Fibroblast of the aortic adventitia (primary cell): ENCODE measurements around the gene PTCH1. TPM values are rescaled to one million over a fixed set of nuclear protein-coding genes. Genes with fewer than 3 reads are reported as not detected.

Source experiments
- DNase-seq: peaks from one replicate; pipeline ENCODE4 v3.0.0-alpha.2; 2010; ENCODE audit warnings: low read depth
- H3K4me3 ChIP-seq: 2 replicates; pipeline ENCODE4 v1.5.1; 2011; ENCODE audit warnings: low read depth, mild to moderate bottlenecking, control low read depth, low read length, moderate library complexity
- CTCF ChIP-seq: IDR thresholded peaks from 2 replicates; pipeline ENCODE4 v1.5.1; 2011; ENCODE audit warnings: mild to moderate bottlenecking, low read length, control low read depth, inconsistent platforms; ENCODE audit not compliant: insufficient read depth
- total RNA-seq: library from RNA; depleted of rRNA; stranded (reverse); fragments of >200 nt; gene quantifications from 2 replicates; pipeline ENCODE4 v1.2.3, GENCODE V29; 2012; ENCODE audit warnings: low replicate concordance

PTCH1 gene
- total RNA-seq, 1 donor: 9.4 TPM

DNA sequence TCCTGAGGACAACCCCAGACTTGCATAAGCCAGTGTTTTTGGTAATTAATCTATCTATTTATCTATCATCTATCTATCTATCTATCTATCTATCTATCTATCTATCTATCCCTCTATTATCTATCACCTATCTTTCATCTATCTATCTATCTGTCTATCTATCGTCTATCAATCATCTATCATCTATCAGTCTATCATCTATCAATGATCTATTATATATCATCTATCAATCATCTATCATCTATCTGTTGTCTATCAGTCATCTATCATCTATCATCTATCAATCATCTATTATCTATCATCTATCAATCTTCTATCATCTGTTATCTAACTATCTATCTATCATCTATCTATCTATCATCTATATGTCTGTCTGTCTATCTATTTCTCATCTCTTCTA, 85.5 kb downstream of the PTCH1 start:
- TF ChIP-seq CTCF: no peak
- no peak for DNase-seq
- H3K4me3 ChIP-seq: no peak overlapping the region

GRCh38 chr9:95429948-95430620, 86.7 kb downstream of the PTCH1 start:
- DNase-seq: no peak
- H3K4me3 ChIP-seq: no peak overlapping the region
- TF ChIP-seq CTCF: no peak

- H3K4me3 ChIP-seq: no peak overlapping the region
- TF ChIP-seq CTCF: no peak
- no peak for DNase-seq
Observed at GRCh38 chr9:95429096-95429495, 87.7 kb downstream of the PTCH1 start.

DNA sequence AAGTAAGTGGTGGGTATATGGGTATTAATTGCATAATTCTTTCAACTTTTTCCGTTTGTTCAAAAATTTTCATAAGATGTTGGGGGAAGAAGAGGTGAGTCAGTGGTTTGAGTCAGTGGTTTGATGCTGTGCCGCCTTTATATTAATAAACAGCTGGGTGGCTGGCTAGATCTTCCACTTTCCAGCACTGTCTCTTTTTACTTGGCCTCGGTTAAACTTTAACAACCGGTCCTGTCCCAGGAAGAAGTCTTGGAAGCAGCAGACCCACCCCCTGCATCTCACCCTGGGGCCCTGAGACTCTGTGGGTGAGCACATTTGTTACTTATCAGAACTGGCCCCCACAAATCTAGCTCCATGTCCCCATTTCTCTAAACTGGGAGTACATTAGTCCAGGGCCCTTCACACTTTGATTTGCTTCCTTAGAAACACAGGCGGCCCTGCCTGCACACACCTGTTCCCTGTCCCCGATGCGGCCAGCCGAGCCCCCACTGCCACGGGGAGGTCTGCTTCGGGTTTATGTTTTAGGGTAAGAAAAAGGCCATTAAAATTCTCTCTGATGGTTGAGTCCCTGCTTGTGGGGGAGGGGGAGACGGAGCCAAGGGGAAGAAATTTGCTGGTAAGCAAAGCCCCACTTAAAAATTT, 90.7 kb downstream of the PTCH1 start:
- no peak for DNase-seq
- no peak overlapping the region for H3K4me3 ChIP-seq
- no peak for TF ChIP-seq CTCF

DNA sequence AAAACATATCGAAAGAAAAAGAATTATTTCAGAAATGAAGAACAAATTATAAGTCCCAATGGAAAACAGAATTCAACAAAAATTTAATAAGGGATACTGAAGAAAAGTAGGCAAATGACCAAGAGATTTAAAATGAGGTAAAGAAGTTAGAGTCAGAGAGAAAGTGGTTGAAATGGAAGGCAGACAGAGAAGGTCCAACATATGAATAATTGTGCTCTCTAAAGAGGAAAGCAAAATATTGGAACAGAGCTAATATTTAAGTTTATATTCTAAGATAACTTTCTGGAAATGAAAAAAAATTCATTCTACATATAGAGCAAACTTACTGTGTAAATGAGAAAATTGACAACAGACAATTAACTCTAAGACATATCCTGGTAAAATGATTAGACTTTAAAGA, 94.1 kb downstream of the PTCH1 start:
- H3K4me3 ChIP-seq: no peak overlapping the region
- no peak for TF ChIP-seq CTCF

GRCh38 chr9:95420518-95420917, 96.3 kb downstream of the PTCH1 start:
- no peak for DNase-seq
- TF ChIP-seq CTCF: no peak
- no peak overlapping the region for H3K4me3 ChIP-seq

More for the DNA sequence above, 94.1 kb downstream of the PTCH1 start:
- no peak for DNase-seq
